Muscle of leg (tissue), 11 donors: ENCODE results near the gene CDC73. TPM values are rescaled to one million over a fixed set of nuclear protein-coding genes. Genes with fewer than 3 reads are reported as not detected.
A peak's percentile ranks its signal among the peaks of the same experiment; 100 is the strongest.
"Not testable (repeated sequence)": the region's sequence is repeated elsewhere in the genome, so short reads cannot be mapped to it uniquely, and the experiment has no call there.

Experiments used
- DNase-seq: peaks from one replicate; pipeline ENCODE4 v3.0.0; 2013
- H3K27ac ChIP-seq: one replicate; pipeline ENCODE4 v1.5.1; 2013; ENCODE audit warnings: mild to moderate bottlenecking, low read length, control low read depth
- H3K27me3 ChIP-seq: one replicate; pipeline ENCODE4 v1.6.1; 2013; ENCODE audit warnings: low read length; ENCODE audit not compliant: control insufficient read depth, insufficient read depth
- H3K36me3 ChIP-seq: one replicate; pipeline ENCODE4 v1.6.1; 2013; ENCODE audit warnings: low read length; ENCODE audit not compliant: control insufficient read depth, insufficient read depth
- H3K4me1 ChIP-seq: one replicate; pipeline ENCODE4 v1.6.1; 2013; ENCODE audit warnings: low read length; ENCODE audit not compliant: control insufficient read depth, insufficient read depth
- H3K4me3 ChIP-seq: one replicate; pipeline ENCODE4 v1.5.1; 2013; ENCODE audit warnings: low read length, control low read depth
- H3K9me3 ChIP-seq: replicated peaks from 2 replicates; pipeline ENCODE4 v1.6.1; 2013; ENCODE audit warnings: low read depth, low read length; ENCODE audit not compliant: control insufficient read depth
- WGBS: methylation state at CpG from one replicate; pipeline ENCODE4 v1.1.5; 2013; ENCODE audit warnings: missing lambda C conversion rate; ENCODE audit not compliant: insufficient coverage; 5-methylcytosine and 5-hydroxymethylcytosine counted together
- polyA plus RNA-seq, 8 donors: library from polyadenylated mRNA; unstranded; fragments of 120-200 nt; gene quantifications; one replicate each; pipeline versions ENCODE4 v1.2.1 to v1.2.3, GENCODE V29; 2013; ENCODE audit warnings: inconsistent platforms in 1 of 8, low replicate concordance in 1 of 8; ENCODE audit not compliant: insufficient read length in 8 of 8, insufficient read depth in 1 of 8
- total RNA-seq: library from RNA; stranded (reverse); fragments of 120-200 nt; gene quantifications from one replicate; pipeline ENCODE4 v1.2.4, GENCODE V29; 2013

Gene CDC73
- total and polyA plus RNA-seq, 9 donors, result 13.8 to 30.2 (median 25.9) TPM

- no peaks in the 10 kb centered on the region for H3K4me1 ChIP-seq
- no peaks in the 10 kb centered on the region for H3K36me3 ChIP-seq
- H3K4me3 ChIP-seq, result no peak overlapping the region
- H3K9me3 ChIP-seq, result no peaks in the 10 kb centered on the region
- WGBS, result 53% methylated on average over 3 of the region's 6 CpGs
- H3K27ac ChIP-seq, result no peak overlapping the region
- DNase-seq, result no peak
- H3K27me3 ChIP-seq, result no peaks in the 10 kb centered on the region
These were observed 10.2 kb upstream of the CDC73 start for GRCh38 chr1:193111641-193112090.

- H3K4me3 ChIP-seq, result no peak overlapping the region
- H3K4me1 ChIP-seq, result no peaks in the 10 kb centered on the region
- H3K36me3 ChIP-seq, result no peaks in the 10 kb centered on the region
- no peak overlapping the region for H3K27ac ChIP-seq
- no peak for DNase-seq
- H3K9me3 ChIP-seq, result no peaks in the 10 kb centered on the region
- H3K27me3 ChIP-seq, result no peaks in the 10 kb centered on the region
- WGBS, result 82% methylated on average over 2 of the region's 9 CpGs
These were observed 8.4 kb upstream of the CDC73 start for GRCh38 chr1:193113258-193113991.

- Histone ChIP-seq H3K4me3 (no peak overlapping the region), H3K27ac (no peak overlapping the region), H3K4me1 (no peaks in the 10 kb centered on the region), H3K9me3 (no peaks in the 10 kb centered on the region), H3K27me3 (no peaks in the 10 kb centered on the region), H3K36me3 (no peaks in the 10 kb centered on the region)
- no peak for DNase-seq
These were observed 7.9 kb upstream of the CDC73 start for GRCh38 chr1:193113992-193114332.

- no peaks in the 10 kb centered on the region for H3K4me1 ChIP-seq
- no peaks in the 10 kb centered on the region for H3K36me3 ChIP-seq
- H3K9me3 ChIP-seq, result no peaks in the 10 kb centered on the region
- no peaks in the 10 kb centered on the region for H3K27me3 ChIP-seq
- H3K27ac ChIP-seq, result no peak overlapping the region
- H3K4me3 ChIP-seq, result no peak overlapping the region
- WGBS, result no CpG with 5 or more reads among the region's 6 CpGs
- no peak for DNase-seq
These were observed 7.2 kb upstream of the CDC73 start for GRCh38 chr1:193114485-193115095.

DNA sequence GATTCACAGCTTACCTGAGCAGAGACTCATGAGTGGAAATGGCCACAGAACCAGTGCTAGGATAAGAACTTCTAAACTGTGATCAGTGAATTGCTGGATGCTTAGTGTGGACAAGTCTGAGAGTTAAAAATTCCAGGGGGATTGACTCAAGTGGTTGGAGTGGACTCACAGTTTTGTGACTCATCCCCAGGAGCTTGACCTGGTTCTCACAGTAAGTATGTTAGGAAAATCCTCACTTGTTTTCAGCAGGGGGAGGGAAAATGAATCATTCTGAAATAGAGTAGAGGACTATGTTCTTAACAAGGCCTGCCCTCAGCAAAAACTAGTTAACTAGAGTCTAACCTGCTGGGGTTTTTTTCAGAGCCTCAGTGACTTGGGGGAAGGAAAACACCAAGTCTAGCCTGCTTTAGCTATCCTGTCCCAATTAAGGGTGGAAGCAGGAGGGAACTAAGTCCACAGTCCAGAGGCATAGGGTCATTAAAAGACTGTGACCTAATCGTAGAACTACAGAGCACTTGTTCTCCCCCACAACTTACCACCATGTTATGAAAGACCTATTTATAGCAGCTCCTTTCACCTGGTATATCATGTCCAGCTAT lies 6.1 kb upstream of the CDC73 start:
- no peaks in the 10 kb centered on the region for H3K4me1 ChIP-seq
- no peaks in the 10 kb centered on the region for H3K36me3 ChIP-seq
- H3K9me3 ChIP-seq, result no peaks in the 10 kb centered on the region
- no peak overlapping the region for H3K4me3 ChIP-seq
- H3K27ac ChIP-seq, result no peak overlapping the region
- WGBS, result no CpG with 5 or more reads among the region's 1 CpG
- DNase-seq, result no peak
- no peaks in the 10 kb centered on the region for H3K27me3 ChIP-seq

GRCh38 chr1:193117167-193117566 lies 4.7 kb upstream of the CDC73 start:
- not testable (repeated sequence) for H3K4me1 ChIP-seq, DNase-seq, H3K27me3 ChIP-seq, H3K9me3 ChIP-seq, H3K4me3 ChIP-seq, H3K27ac ChIP-seq, H3K36me3 ChIP-seq
- WGBS, result 100% methylated on average over 2 of the region's 6 CpGs

- H3K9me3 ChIP-seq, result no peaks in the 10 kb centered on the region
These were observed 3.6 kb upstream of the CDC73 start for GRCh38 chr1:193118194-193118593.

DNA sequence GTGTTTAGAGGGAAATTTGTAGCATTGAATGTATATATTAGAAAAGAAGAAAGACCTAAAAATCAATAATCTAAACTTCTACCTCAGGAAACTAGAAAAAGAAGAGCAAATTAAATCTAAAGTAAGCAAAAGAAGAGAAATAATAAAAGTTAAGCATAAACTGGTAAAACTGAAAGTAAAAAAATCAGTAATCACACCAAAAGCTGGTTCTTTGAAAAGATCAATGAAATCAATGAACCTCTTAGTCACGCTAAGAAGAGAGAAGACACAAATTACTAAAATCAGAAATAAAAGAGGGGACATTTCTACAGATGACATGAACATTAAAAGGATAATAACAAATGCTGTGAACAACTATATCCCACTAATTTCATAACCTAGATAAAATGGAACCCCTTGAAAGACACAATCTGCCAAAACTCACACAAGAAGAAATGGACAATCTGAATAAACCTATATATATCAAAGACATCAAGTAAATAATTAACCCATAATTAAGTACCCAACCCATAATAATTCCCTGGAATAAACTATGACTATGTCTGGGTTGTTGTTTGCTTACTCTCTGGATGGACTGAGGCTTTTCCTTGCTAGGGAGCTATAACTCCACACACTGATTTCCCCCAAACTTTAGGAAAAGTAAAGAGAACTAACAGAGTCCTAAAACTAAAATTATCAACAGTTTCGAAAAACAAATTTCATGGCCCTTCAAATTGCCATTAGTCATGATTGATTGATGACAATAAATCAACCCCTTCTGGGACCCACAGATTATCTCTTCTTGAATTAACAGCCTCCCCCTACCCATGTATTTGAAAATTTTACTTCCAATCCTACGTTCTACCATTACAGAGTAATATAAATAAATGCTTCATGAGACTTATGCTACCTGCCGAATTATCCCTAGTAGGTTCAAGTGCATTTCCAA lies 2.8 kb upstream of the CDC73 start:
- Histone ChIP-seq H3K9me3 (no peaks in the 10 kb centered on the region), H3K36me3 (no peaks in the 10 kb centered on the region), H3K27me3 (no peaks in the 10 kb centered on the region), H3K4me3 (no peak overlapping the region), H3K27ac (no peak overlapping the region), H3K4me1 (peaks cover 6% of the 10 kb centered on the region)
- DNase-seq, result no peak
- no CpG with 5 or more reads among the region's 4 CpGs for WGBS

More at GRCh38 chr1:193118194-193118593, 3.6 kb upstream of the CDC73 start:
- Histone ChIP-seq H3K27me3 (no peaks in the 10 kb centered on the region), H3K27ac (no peak overlapping the region), H3K4me3 (no peak overlapping the region), H3K4me1 (peaks cover 4% of the 10 kb centered on the region), H3K36me3 (no peaks in the 10 kb centered on the region)
- no CpG with 5 or more reads among the region's 3 CpGs for WGBS
- no peak for DNase-seq

DNA sequence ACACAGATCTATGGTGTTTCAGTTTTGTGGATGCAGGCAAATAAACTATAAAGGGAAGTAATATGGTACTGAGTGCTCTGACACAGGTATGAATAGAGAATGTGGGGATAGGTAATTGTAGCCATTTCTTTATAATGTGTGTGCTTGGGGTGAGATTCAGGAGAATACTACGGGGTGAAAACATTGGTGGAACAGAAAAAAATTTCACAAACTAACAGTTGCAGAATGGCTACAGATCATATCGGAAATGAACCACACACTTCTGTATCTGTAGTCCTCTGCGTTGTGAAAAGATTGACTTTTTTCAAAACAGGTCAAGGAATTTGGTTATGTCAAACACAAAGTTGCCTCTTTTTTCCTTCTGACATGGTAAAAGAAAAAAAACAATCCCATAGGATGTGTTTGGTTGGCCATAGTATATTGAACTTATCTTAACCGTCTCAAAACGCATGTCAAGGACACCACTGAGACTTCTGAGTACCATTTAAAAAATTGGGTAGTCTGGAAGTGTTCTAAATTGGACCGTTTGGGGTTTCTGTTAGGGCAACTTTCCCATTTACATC lies 1.1 kb upstream of the CDC73 start:
- Histone ChIP-seq H3K27ac (no peak overlapping the region), H3K4me3 (peak overlapping the region; percentile 73), H3K27me3 (no peaks in the 10 kb centered on the region), H3K9me3 (no peaks in the 10 kb centered on the region), H3K36me3 (peaks cover 6% of the 10 kb centered on the region), H3K4me1 (peaks cover 6% of the 10 kb centered on the region)
- peak; percentile 4 for DNase-seq
- no CpG with 5 or more reads among the region's 6 CpGs for WGBS

GRCh38 chr1:193123751-193124150 lies 1.9 kb downstream of the CDC73 start:
- Histone ChIP-seq H3K27me3 (no peaks in the 10 kb centered on the region), H3K4me1 (peaks cover 6% of the 10 kb centered on the region), H3K4me3 (no peak overlapping the region), H3K9me3 (no peaks in the 10 kb centered on the region), H3K36me3 (peaks cover 12% of the 10 kb centered on the region), H3K27ac (no peak overlapping the region)
- no peak for DNase-seq
